ENCODE measurements around the gene GOPC. TPM values are rescaled to one million over a fixed set of nuclear protein-coding genes. Genes with fewer than 3 reads are reported as not detected.

The GOPC gene
- total RNA-seq, 2 experiments from 2014 or later: 25.8 to 25.9 TPM

GRCh38 chr6:117574198-117574597 is 28.1 kb downstream of the GOPC start:
- H3K4me3 Mint-ChIP-seq: no peak overlapping the region
- H3K36me3 Mint-ChIP-seq: peaks cover 25% of the 10 kb centered on the region
- no peaks in the 10 kb centered on the region for H3K9me3 Mint-ChIP-seq
- peaks cover 4% of the 10 kb centered on the region for H3K4me1 Mint-ChIP-seq
- POLR2A ChIA-PET: no interaction called here
- no peak overlapping the region for H3K27ac Mint-ChIP-seq
- DNase-seq: no peak
- no peak for ATAC-seq (ENCODE audit: low read depth)
- H3K27me3 Mint-ChIP-seq: no peaks in the 10 kb centered on the region

GRCh38 chr6:117573006-117573680 is 29.2 kb downstream of the GOPC start:
- no peak overlapping the region for H3K27ac Mint-ChIP-seq
- H3K4me3 Mint-ChIP-seq: no peak overlapping the region
- POLR2A ChIA-PET: interaction anchor here (0.5 kb wide), 1 partner anchor 11 kb away, joined by 4 read pairs; no protein-coding TSS in a partner anchor
- peaks cover 4% of the 10 kb centered on the region for H3K4me1 Mint-ChIP-seq
- no peak for ATAC-seq (ENCODE audit: low read depth)
- no peak for DNase-seq
- H3K27me3 Mint-ChIP-seq: no peaks in the 10 kb centered on the region
- no peaks in the 10 kb centered on the region for H3K9me3 Mint-ChIP-seq
- H3K36me3 Mint-ChIP-seq: peaks cover 22% of the 10 kb centered on the region

GRCh38 chr6:117568831-117569410 is 33.4 kb downstream of the GOPC start:
- Mint-ChIP-seq H3K27ac (no peak overlapping the region), H3K36me3 (peaks cover 26% of the 10 kb centered on the region), H3K9me3 (no peaks in the 10 kb centered on the region), H3K27me3 (no peaks in the 10 kb centered on the region), H3K4me1 (peaks cover 4% of the 10 kb centered on the region), H3K4me3 (no peak overlapping the region)
- POLR2A ChIA-PET: no interaction called here
- DNase-seq (no peak), ATAC-seq (ENCODE audit: low read depth) (no peak)

- Mint-ChIP-seq H3K27me3 (no peaks in the 10 kb centered on the region), H3K27ac (no peak overlapping the region), H3K4me1 (peaks cover 4% of the 10 kb centered on the region), H3K4me3 (no peak overlapping the region), H3K9me3 (no peaks in the 10 kb centered on the region), H3K36me3 (peaks cover 24% of the 10 kb centered on the region)
- ATAC-seq (ENCODE audit: low read depth): no peak
- no peak for DNase-seq
- POLR2A ChIA-PET: no interaction called here
Measured at GRCh38 chr6:117568247-117568646, 34.1 kb downstream of the GOPC start.

GRCh38 chr6:117564681-117565080 is 37.6 kb downstream of the GOPC start:
- Mint-ChIP-seq H3K27me3 (no peaks in the 10 kb centered on the region), H3K27ac (no peak overlapping the region), H3K36me3 (peaks cover 9% of the 10 kb centered on the region), H3K4me3 (no peak overlapping the region), H3K4me1 (no peaks in the 10 kb centered on the region), H3K9me3 (no peaks in the 10 kb centered on the region)
- POLR2A ChIA-PET: no interaction called here
- DNase-seq (no peak), ATAC-seq (ENCODE audit: low read depth) (no peak)

- Mint-ChIP-seq H3K4me1 (no peaks in the 10 kb centered on the region), H3K27me3 (no peaks in the 10 kb centered on the region), H3K4me3 (no peak overlapping the region), H3K36me3 (peaks cover 3% of the 10 kb centered on the region), H3K27ac (no peak overlapping the region), H3K9me3 (no peaks in the 10 kb centered on the region)
- no peak for DNase-seq
- POLR2A ChIA-PET: no interaction called here
- no peak for ATAC-seq (ENCODE audit: low read depth)
Measured at GRCh38 chr6:117561128-117561527, 41.2 kb downstream of the GOPC start.

- ATAC-seq (ENCODE audit: low read depth) (no peak), DNase-seq (no peak)
- Mint-ChIP-seq H3K9me3 (no peaks in the 10 kb centered on the region), H3K4me1 (no peaks in the 10 kb centered on the region), H3K36me3 (no peaks in the 10 kb centered on the region), H3K4me3 (no peak overlapping the region), H3K27ac (no peak overlapping the region), H3K27me3 (no peaks in the 10 kb centered on the region)
- POLR2A ChIA-PET: no interaction called here
Measured at GRCh38 chr6:117559299-117559698, 43.0 kb downstream of the GOPC start.

GRCh38 chr6:117558818-117559217 is 43.5 kb downstream of the GOPC start:
- no peaks in the 10 kb centered on the region for H3K4me1 Mint-ChIP-seq
- no peak overlapping the region for H3K27ac Mint-ChIP-seq
- H3K9me3 Mint-ChIP-seq: no peaks in the 10 kb centered on the region
- DNase-seq (no peak), ATAC-seq (ENCODE audit: low read depth) (no peak)
- H3K27me3 Mint-ChIP-seq: no peaks in the 10 kb centered on the region
- POLR2A ChIA-PET: no interaction called here
- no peak overlapping the region for H3K4me3 Mint-ChIP-seq
- no peaks in the 10 kb centered on the region for H3K36me3 Mint-ChIP-seq

- H3K4me1 Mint-ChIP-seq: no peaks in the 10 kb centered on the region
- no peak overlapping the region for H3K4me3 Mint-ChIP-seq
- H3K9me3 Mint-ChIP-seq: no peaks in the 10 kb centered on the region
- H3K27me3 Mint-ChIP-seq: no peaks in the 10 kb centered on the region
- DNase-seq (no peak), ATAC-seq (ENCODE audit: low read depth) (no peak)
- POLR2A ChIA-PET: no interaction called here
- H3K36me3 Mint-ChIP-seq: no peaks in the 10 kb centered on the region
- H3K27ac Mint-ChIP-seq: no peak overlapping the region
Measured at GRCh38 chr6:117557951-117558350, 44.4 kb downstream of the GOPC start.

- no peaks in the 10 kb centered on the region for H3K27me3 Mint-ChIP-seq
- H3K27ac Mint-ChIP-seq: no peak overlapping the region
- no peak for DNase-seq
- POLR2A ChIA-PET: no interaction called here
- no peak overlapping the region for H3K4me3 Mint-ChIP-seq
- no peak for ATAC-seq (ENCODE audit: low read depth)
- peaks cover 1% of the 10 kb centered on the region for H3K4me1 Mint-ChIP-seq
- H3K36me3 Mint-ChIP-seq: no peaks in the 10 kb centered on the region
- no peaks in the 10 kb centered on the region for H3K9me3 Mint-ChIP-seq
Measured at GRCh38 chr6:117555882-117556498, 46.3 kb downstream of the GOPC start.

GRCh38 chr6:117555262-117555849 is 47.0 kb downstream of the GOPC start:
- H3K4me3 Mint-ChIP-seq: no peak overlapping the region

GRCh38 chr6:117553142-117553541 is 49.2 kb downstream of the GOPC start:
- Mint-ChIP-seq H3K27me3 (no peaks in the 10 kb centered on the region), H3K4me1 (peaks cover 27% of the 10 kb centered on the region), H3K36me3 (no peaks in the 10 kb centered on the region), H3K4me3 (no peak overlapping the region), H3K27ac (no peak overlapping the region), H3K9me3 (no peaks in the 10 kb centered on the region)
- ATAC-seq (ENCODE audit: low read depth): no peak
- POLR2A ChIA-PET: no interaction called here
- no peak for DNase-seq

More at GRCh38 chr6:117555262-117555849, 47.0 kb downstream of the GOPC start:
- POLR2A ChIA-PET: no interaction called here
- H3K4me1 Mint-ChIP-seq: peaks cover 7% of the 10 kb centered on the region
- no peaks in the 10 kb centered on the region for H3K9me3 Mint-ChIP-seq
- no peaks in the 10 kb centered on the region for H3K27me3 Mint-ChIP-seq
- ATAC-seq (ENCODE audit: low read depth) (no peak), DNase-seq (no peak)
- no peak overlapping the region for H3K27ac Mint-ChIP-seq
- no peaks in the 10 kb centered on the region for H3K36me3 Mint-ChIP-seq

GRCh38 chr6:117552618-117553017 is 49.7 kb downstream of the GOPC start:
- Mint-ChIP-seq H3K4me1 (peaks cover 27% of the 10 kb centered on the region), H3K9me3 (no peaks in the 10 kb centered on the region), H3K4me3 (no peak overlapping the region), H3K36me3 (no peaks in the 10 kb centered on the region), H3K27ac (no peak overlapping the region), H3K27me3 (no peaks in the 10 kb centered on the region)
- POLR2A ChIA-PET: no interaction called here
- ATAC-seq (ENCODE audit: low read depth) (no peak), DNase-seq (no peak)
